Loucy (cell line): Measurements from ENCODE around the gene FAM13A.
"Not testable (repeated sequence)": the region's sequence is repeated elsewhere in the genome, so short reads cannot be mapped to it uniquely, and the experiment has no call there.

Experiments
- EZH2phosphoT487 ChIP-seq: fragments of 200-600 bp; IDR thresholded peaks from 2 replicates; pipeline ENCODE4 v1.6.1; 2018; ENCODE audit warnings: antibody characterized with exemption, mild to moderate bottlenecking, moderate library complexity, borderline replicate concordance
- TF ChIP-seq, protein P1 (sequence below): fragments of 200-600 bp; sonication (generic); conservative IDR thresholded peaks from 2 replicates; pipeline ENCODE4 v1.5.1; 2014; ENCODE audit warnings: mild to moderate bottlenecking, antibody characterized with exemption, low read length

DNA sequence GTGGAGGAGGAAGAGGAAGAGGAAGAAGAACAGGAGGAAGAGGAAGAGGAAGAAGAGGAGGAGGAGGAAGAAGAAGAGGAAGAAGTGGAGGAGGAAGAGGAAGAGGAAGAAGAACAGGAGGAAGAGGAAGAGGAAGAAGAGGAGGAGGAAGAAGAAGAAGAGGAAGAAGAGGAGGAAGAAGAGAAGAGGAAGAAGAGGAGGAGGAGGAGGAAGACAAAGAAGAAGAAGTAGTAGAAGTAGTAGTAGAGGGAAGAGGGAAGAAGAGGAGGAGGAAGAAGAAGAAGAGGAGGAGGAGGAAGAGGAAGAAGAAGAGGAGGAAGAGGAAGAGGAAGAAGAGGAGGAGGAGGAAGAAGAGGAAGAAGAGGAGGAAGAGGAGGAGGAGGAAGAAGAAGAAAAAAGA lies 143.8 kb downstream of the FAM13A start:
- TF ChIP-seq, protein P1, sequence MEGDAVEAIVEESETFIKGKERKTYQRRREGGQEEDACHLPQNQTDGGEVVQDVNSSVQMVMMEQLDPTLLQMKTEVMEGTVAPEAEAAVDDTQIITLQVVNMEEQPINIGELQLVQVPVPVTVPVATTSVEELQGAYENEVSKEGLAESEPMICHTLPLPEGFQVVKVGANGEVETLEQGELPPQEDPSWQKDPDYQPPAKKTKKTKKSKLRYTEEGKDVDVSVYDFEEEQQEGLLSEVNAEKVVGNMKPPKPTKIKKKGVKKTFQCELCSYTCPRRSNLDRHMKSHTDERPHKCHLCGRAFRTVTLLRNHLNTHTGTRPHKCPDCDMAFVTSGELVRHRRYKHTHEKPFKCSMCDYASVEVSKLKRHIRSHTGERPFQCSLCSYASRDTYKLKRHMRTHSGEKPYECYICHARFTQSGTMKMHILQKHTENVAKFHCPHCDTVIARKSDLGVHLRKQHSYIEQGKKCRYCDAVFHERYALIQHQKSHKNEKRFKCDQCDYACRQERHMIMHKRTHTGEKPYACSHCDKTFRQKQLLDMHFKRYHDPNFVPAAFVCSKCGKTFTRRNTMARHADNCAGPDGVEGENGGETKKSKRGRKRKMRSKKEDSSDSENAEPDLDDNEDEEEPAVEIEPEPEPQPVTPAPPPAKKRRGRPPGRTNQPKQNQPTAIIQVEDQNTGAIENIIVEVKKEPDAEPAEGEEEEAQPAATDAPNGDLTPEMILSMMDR, result not testable (repeated sequence)
- not testable (repeated sequence) for TF ChIP-seq EZH2phosphoT487
